MM.1S (cell line): ENCODE data around the gene SLC26A8.
"Not testable (repeated sequence)": the region's sequence is repeated elsewhere in the genome, so short reads cannot be mapped to it uniquely, and the experiment has no call there.

ENCODE experiments used
- DNase-seq: peaks from one replicate; pipeline ENCODE4 v3.0.0-alpha.2; 2015
- H2AFZ ChIP-seq: fragments of 300-600 bp; sonication (generic); 2 replicates; pipeline ENCODE4 v1.6.0; 2016; ENCODE audit warnings: antibody characterized with exemption, low read length
- H3F3A ChIP-seq: fragments of 300-600 bp; sonication (generic); 2 replicates; pipeline ENCODE4 v1.6.1; 2016; ENCODE audit warnings: mild to moderate bottlenecking, antibody characterized with exemption, low read length, moderate library complexity, mixed read lengths; ENCODE audit not compliant: insufficient read depth
- H3K27ac ChIP-seq: fragments of 300-600 bp; sonication (generic); 2 replicates; pipeline ENCODE4 v1.5.1; 2016; ENCODE audit warnings: mild to moderate bottlenecking, low read length
- H3K27me3 ChIP-seq: fragments of 300-600 bp; sonication (generic); replicated peaks from 2 replicates; pipeline ENCODE4 v1.6.0; 2016; ENCODE audit warnings: low read length; ENCODE audit not compliant: insufficient read depth
- H3K36me3 ChIP-seq: fragments of 300-600 bp; sonication (generic); replicated peaks from 2 replicates; pipeline ENCODE4 v1.6.1; 2016; ENCODE audit warnings: mild to moderate bottlenecking, low read length, mixed read lengths; ENCODE audit not compliant: insufficient read depth
- H3K4me1 ChIP-seq: fragments of 300-600 bp; sonication (generic); 2 replicates; pipeline ENCODE4 v1.6.1; 2016; ENCODE audit warnings: low read length, mixed read lengths
- H3K4me2 ChIP-seq: fragments of 300-600 bp; sonication (generic); 2 replicates; pipeline ENCODE4 v1.6.0; 2016; ENCODE audit warnings: low read depth, low read length
- H3K4me3 ChIP-seq: fragments of 300-600 bp; sonication (generic); 2 replicates; pipeline ENCODE4 v1.5.1; 2016; ENCODE audit warnings: low read length, mixed read lengths
- H3K79me2 ChIP-seq: fragments of 300-600 bp; sonication (generic); 2 replicates; pipeline ENCODE4 v1.6.1; 2016; ENCODE audit warnings: mixed run types, low read length, mixed read lengths
- H3K9ac ChIP-seq: fragments of 300-600 bp; sonication (generic); 2 replicates; pipeline ENCODE4 v1.6.1; 2016; ENCODE audit warnings: low read length, mixed read lengths
- H3K9me2 ChIP-seq: fragments of 300-600 bp; sonication (generic); replicated peaks from 2 replicates; pipeline ENCODE4 v1.6.1; 2016; ENCODE audit warnings: mild to moderate bottlenecking, low read length, mixed read lengths; ENCODE audit not compliant: insufficient read depth
- H3K9me3 ChIP-seq: fragments of 300-600 bp; sonication (generic); replicated peaks from 2 replicates; pipeline ENCODE4 v1.6.1; 2016; ENCODE audit warnings: mild to moderate bottlenecking, low read length, mixed read lengths; ENCODE audit not compliant: insufficient read depth
- H4K20me1 ChIP-seq: fragments of 300-600 bp; sonication (generic); 2 replicates; pipeline ENCODE4 v1.6.1; 2016; ENCODE audit warnings: mild to moderate bottlenecking, low read length, moderate library complexity, mixed read lengths; ENCODE audit not compliant: insufficient read depth
- EZH2 ChIP-seq: fragments of 300-600 bp; sonication (generic); optimal IDR thresholded peaks from 2 replicates; pipeline ENCODE3; 2017; ENCODE audit warnings: low read depth, mild to moderate bottlenecking, antibody characterized with exemption, low read length, mixed read lengths
- EZH2phosphoT487 ChIP-seq: fragments of 300-600 bp; sonication (generic); IDR thresholded peaks from 2 replicates; pipeline ENCODE4 v1.6.1; 2018; ENCODE audit warnings: antibody characterized with exemption, low read length
- TF ChIP-seq, protein P1 (sequence below): fragments of 300-600 bp; sonication (generic); IDR thresholded peaks from 2 replicates; pipeline ENCODE4 v1.5.1; 2016; ENCODE audit warnings: antibody characterized with exemption, low read length, mixed read lengths

The SLC26A8 gene

DNA sequence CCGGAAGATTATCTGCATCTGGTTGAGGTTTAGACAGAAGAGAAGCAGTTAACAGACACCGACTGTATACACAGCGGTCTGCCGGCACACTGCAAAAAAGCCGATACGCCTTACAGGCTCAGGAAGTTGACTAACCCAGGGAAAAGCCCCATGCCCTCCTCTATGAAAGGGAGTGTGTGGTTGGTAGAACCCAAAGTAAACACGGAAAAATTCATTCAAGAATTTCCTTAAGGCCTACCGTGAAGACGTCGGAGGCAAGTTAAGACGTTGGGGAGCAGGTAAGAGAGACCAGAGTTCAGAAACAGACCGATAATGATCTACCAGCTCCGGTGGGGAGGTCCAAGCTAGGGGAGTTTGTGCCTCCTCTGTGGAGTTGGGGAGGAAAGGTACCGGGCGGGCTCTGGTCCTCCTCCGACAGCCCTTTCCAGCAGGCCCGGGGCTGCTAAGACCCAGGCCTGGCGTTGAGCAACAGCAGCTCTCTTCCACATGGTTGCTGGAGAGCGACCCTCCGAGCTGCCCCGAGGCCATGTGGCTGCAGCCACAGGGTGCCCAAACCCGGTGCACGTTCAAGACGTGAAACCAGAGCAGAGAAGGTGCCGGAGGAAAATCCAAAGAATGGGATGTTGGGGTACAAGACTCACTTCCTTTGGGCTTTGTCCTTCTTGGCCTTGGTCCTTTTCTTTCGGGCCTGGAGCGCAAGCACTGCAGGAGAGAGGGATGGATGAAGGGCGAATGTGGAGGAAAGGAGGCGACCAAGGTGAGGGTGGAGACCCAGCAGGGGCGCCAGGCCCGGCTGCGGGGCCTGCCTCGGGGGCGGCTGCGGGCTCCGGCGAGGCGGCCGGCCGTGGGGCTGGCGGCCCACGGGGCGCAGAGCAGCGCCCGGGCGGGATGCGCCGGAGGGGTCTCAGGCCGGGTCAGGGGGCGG, 104.4 kb downstream of the SLC26A8 start:
- H3K27ac ChIP-seq, result peak overlapping the region; percentile 45; the same call in 1 of the 2 replicates
- H3K4me3 ChIP-seq, result peak overlapping the region; percentile 99
- peak overlapping the region; percentile 88 for H3K4me2 ChIP-seq
- peaks cover 4% of the 10 kb centered on the region; the same call in 1 of the 2 replicates for H3F3A ChIP-seq
- H2AFZ ChIP-seq, result peak overlapping the region; percentile 83
- no peaks in the 10 kb centered on the region; the same call in 1 of the 2 replicates for H3K36me3 ChIP-seq
- peaks cover 65% of the 10 kb centered on the region for H3K79me2 ChIP-seq
- peaks cover 11% of the 10 kb centered on the region for H3K4me1 ChIP-seq
- H3K9ac ChIP-seq, result peak overlapping the region; percentile 86
- peak; percentile 36 for DNase-seq
- H3K27me3 ChIP-seq, result no peaks in the 10 kb centered on the region
- H3K9me2 ChIP-seq, result no peaks in the 10 kb centered on the region
- no peaks in the 10 kb centered on the region for H4K20me1 ChIP-seq
- H3K9me3 ChIP-seq, result no peaks in the 10 kb centered on the region
- TF ChIP-seq, protein P1, sequence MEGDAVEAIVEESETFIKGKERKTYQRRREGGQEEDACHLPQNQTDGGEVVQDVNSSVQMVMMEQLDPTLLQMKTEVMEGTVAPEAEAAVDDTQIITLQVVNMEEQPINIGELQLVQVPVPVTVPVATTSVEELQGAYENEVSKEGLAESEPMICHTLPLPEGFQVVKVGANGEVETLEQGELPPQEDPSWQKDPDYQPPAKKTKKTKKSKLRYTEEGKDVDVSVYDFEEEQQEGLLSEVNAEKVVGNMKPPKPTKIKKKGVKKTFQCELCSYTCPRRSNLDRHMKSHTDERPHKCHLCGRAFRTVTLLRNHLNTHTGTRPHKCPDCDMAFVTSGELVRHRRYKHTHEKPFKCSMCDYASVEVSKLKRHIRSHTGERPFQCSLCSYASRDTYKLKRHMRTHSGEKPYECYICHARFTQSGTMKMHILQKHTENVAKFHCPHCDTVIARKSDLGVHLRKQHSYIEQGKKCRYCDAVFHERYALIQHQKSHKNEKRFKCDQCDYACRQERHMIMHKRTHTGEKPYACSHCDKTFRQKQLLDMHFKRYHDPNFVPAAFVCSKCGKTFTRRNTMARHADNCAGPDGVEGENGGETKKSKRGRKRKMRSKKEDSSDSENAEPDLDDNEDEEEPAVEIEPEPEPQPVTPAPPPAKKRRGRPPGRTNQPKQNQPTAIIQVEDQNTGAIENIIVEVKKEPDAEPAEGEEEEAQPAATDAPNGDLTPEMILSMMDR, result no peak
- TF ChIP-seq EZH2, result no peak
- no peak for TF ChIP-seq EZH2phosphoT487

DNA sequence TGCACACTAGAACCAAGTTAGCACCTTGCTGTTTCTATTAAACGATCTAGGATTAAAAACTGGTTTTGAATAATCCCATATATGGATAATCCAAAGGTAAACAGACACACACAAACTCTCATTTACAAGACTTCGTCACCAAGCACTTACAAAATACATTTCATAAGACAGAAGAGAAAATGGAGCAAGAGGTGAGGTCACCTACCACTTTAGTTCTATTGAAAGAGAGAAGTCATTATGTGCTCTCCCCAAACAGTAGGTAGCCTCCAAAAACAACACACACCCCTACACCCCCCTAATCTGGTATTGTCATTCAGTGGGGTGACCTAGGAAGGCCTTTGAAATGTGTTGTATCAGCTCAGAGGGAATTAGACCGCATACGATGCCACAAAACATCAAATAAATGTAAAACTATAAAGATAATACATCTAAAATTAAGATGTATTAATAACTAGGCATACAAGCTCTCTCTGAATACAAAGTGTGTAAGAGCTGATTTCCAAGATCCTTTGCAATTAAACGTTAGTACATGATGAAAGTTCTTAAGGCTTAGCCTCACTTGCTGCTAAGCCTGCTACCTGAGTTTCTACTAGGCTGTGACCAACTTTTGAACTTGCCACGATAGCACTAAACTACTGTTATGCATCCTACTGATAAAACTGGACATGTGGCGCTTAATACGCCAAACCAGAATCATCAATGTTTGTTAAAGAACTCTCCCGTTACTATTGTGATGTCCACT, 105.2 kb downstream of the SLC26A8 start:
- TF ChIP-seq, protein P1, result no peak
- TF ChIP-seq EZH2phosphoT487 (no peak), EZH2 (no peak)
- peak; percentile 20 for DNase-seq
- Histone ChIP-seq H3K4me1 (peaks cover 11% of the 10 kb centered on the region), H3K4me2 (peak overlapping the region; percentile 88), H4K20me1 (no peaks in the 10 kb centered on the region), H3K4me3 (peak overlapping the region; percentile 99), H3K27ac (peak overlapping the region; percentile 45; the same call in 1 of the 2 replicates), H3K36me3 (no peaks in the 10 kb centered on the region; the same call in 1 of the 2 replicates), H3K27me3 (no peaks in the 10 kb centered on the region), H3F3A (peaks cover 4% of the 10 kb centered on the region; the same call in 1 of the 2 replicates), H3K9ac (peak overlapping the region; percentile 86; the same call in 1 of the 2 replicates), H3K9me3 (no peaks in the 10 kb centered on the region), H2AFZ (peak overlapping the region; percentile 83), H3K79me2 (peaks cover 74% of the 10 kb centered on the region), H3K9me2 (no peaks in the 10 kb centered on the region)

DNA sequence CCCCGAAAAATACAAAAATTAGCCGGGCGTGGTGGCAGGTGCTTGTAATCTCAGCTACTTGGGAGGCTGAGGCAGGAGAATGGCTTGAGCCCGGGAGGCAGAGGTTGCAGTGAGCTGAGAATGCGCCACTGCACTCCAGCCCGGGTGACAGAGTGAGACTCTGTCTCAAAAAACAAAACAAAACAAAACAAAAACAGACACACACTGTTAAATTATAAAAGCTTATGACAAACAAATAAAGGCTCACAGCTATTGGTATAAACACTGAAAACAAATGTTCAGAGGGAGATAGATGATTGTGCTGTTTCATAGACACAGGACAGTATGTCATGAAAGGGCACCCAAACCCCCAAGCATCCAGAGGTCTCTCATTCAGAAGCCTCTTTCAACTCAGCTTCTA, 107.5 kb downstream of the SLC26A8 start:
- not testable (repeated sequence) for H3K9me3 ChIP-seq, H3K9me2 ChIP-seq, H3F3A ChIP-seq, H3K9ac ChIP-seq, H4K20me1 ChIP-seq, H3K4me3 ChIP-seq, H3K27ac ChIP-seq, H3K4me2 ChIP-seq, DNase-seq, H3K36me3 ChIP-seq, H3K27me3 ChIP-seq, H2AFZ ChIP-seq
- Histone ChIP-seq H3K79me2 (peaks cover 89% of the 10 kb centered on the region), H3K4me1 (peaks cover 10% of the 10 kb centered on the region)
